B cell (primary cell): Measurements from ENCODE around the gene G6PC3. TPM values are rescaled to one million over a fixed set of nuclear protein-coding genes. Genes with fewer than 3 reads are reported as not detected.

Source experiments
- ATAC-seq: fragments of 200-7000 bp; cut with Tn5 transposase; one replicate; pipeline ENCODE4 v1.10.0; 2021; ENCODE audit warnings: low read depth, mild to moderate bottlenecking, moderate number of reproducible peaks, moderate library complexity
- CTCF ChIA-PET: fragments of 350-600 bp; sonication (Branson Sonifier 250); formaldehyde crosslinking; loops from one replicate; lab custom pipeline; 2021; ENCODE audit warnings: antibody characterized with exemption, inconsistent platforms; lab: Charles Lee
- POLR2A ChIA-PET: fragments of 350-600 bp; sonication (Branson Sonifier 250); formaldehyde crosslinking; loops from one replicate; lab custom pipeline; 2021; ENCODE audit warnings: antibody characterized with exemption; lab: Charles Lee
- DNase-seq: peaks from one replicate; pipeline ENCODE4 v3.0.0; 2013
- H2AFZ ChIP-seq: 2 replicates; pipeline ENCODE4 v1.6.1; 2012; ENCODE audit warnings: mild to moderate bottlenecking, low read depth, low read length; ENCODE audit not compliant: insufficient read depth, poor library complexity, severe bottlenecking
- H3K27ac ChIP-seq, 2 donors: 1 replicate in 1 of 2; 2 replicates in 1 of 2; pipeline ENCODE4 v1.5.1; 2012 to 2013; ENCODE audit warnings: low read length in 2 of 2, mild to moderate bottlenecking in 2 of 2, moderate library complexity in 1 of 2
- H3K27me3 ChIP-seq, 4 experiments: fragments of 200-600 bp in 1 of 4; sonication (generic) in 1 of 4; replicated peaks in 1 of 4; 1 replicate in 2 of 4; 2 replicates in 2 of 4; pipeline versions ENCODE4 v1.6.1 to v1.7.0; 2013 to 2016; ENCODE audit warnings: low read length in 3 of 4, mild to moderate bottlenecking in 2 of 4, mixed read lengths in 1 of 4, moderate library complexity in 1 of 4; ENCODE audit not compliant: insufficient read depth in 4 of 4, control insufficient read depth in 3 of 4; ENCODE audit errors: control extremely low read depth in 1 of 4
- H3K36me3 ChIP-seq, 2 experiments: replicated peaks in 1 of 2; 1 replicate in 1 of 2; 2 replicates in 1 of 2; pipeline versions ENCODE4 v1.6.1 to v1.7.1; 2013; ENCODE audit warnings: low read length in 1 of 2; ENCODE audit not compliant: insufficient read depth in 2 of 2, control insufficient read depth in 1 of 2; ENCODE audit errors: control extremely low read depth in 1 of 2, extremely low read depth in 1 of 2
- H3K4me1 ChIP-seq, 2 donors: fragments of 200-600 bp in 1 of 2; sonication (generic) in 1 of 2; 1 replicate in 1 of 2; 2 replicates in 1 of 2; pipeline versions ENCODE4 v1.5.1 to v1.6.1; 2013 to 2017; ENCODE audit warnings: low read length in 2 of 2; ENCODE audit not compliant: control insufficient read depth in 2 of 2, insufficient read depth in 2 of 2
- H3K4me2 ChIP-seq: replicated peaks from 2 replicates; pipeline ENCODE3; 2012; ENCODE audit warnings: mild to moderate bottlenecking, low read depth, low read length; ENCODE audit not compliant: poor library complexity, severe bottlenecking
- H3K4me3 ChIP-seq, 5 experiments: fragments of 200-600 bp in 1 of 5; sonication (generic) in 1 of 5; 1 replicate in 3 of 5; 2 replicates in 2 of 5; pipeline versions ENCODE4 v1.5.1 to v1.7.0; 2011 to 2016; ENCODE audit warnings: low read length in 4 of 5, mild to moderate bottlenecking in 4 of 5, low read depth in 2 of 5, control low read depth in 1 of 5, moderate library complexity in 1 of 5; ENCODE audit not compliant: insufficient read depth in 1 of 5; ENCODE audit errors: control extremely low read depth in 1 of 5, extremely low read depth in 1 of 5
- H3K79me2 ChIP-seq: fragments of 200-600 bp; sonication (generic); one replicate; pipeline ENCODE4 v1.6.0; 2016; ENCODE audit warnings: low read length; ENCODE audit not compliant: control insufficient read depth, insufficient read depth
- H3K9ac ChIP-seq: fragments of 200-600 bp; sonication (generic); 2 replicates; pipeline ENCODE4 v1.6.1; 2017; ENCODE audit warnings: mild to moderate bottlenecking, low read length, moderate library complexity
- H3K9me3 ChIP-seq, 3 donors: one replicate each; pipeline versions ENCODE4 v1.6.1 to v1.7.1; 2013; ENCODE audit warnings: low read length in 2 of 3; ENCODE audit not compliant: control insufficient read depth in 2 of 3, insufficient read depth in 1 of 3; ENCODE audit errors: control extremely low read depth in 1 of 3
- H4K20me1 ChIP-seq: 2 replicates; pipeline ENCODE4 v1.6.0; 2012; ENCODE audit warnings: mild to moderate bottlenecking, low read length; ENCODE audit not compliant: insufficient read depth, control insufficient read depth, poor library complexity, severe bottlenecking
- H3K27ac Mint-ChIP-seq: one replicate; pipeline ENCODE4 v1.8.0; 2021; ENCODE audit warnings: mixed read lengths
- H3K27me3 Mint-ChIP-seq: one replicate; pipeline ENCODE4 v1.8.0; 2021; ENCODE audit warnings: mixed read lengths
- H3K4me1 Mint-ChIP-seq: one replicate; pipeline ENCODE4 v1.8.0; 2021; ENCODE audit warnings: mixed read lengths
- H3K4me3 Mint-ChIP-seq: one replicate; pipeline ENCODE4 v1.8.0; 2021; ENCODE audit warnings: mixed read lengths
- H3K9me3 Mint-ChIP-seq: one replicate; pipeline ENCODE4 v1.8.0; 2022; ENCODE audit warnings: mixed read lengths; ENCODE audit not compliant: insufficient read depth
- CTCF ChIP-seq: fragments of 200-600 bp; IDR thresholded peaks from one replicate; pipeline ENCODE4 v1.8.0; 2022; ENCODE audit warnings: antibody characterized with exemption, mild to moderate bottlenecking
- EZH2 ChIP-seq: IDR thresholded peaks from 2 replicates; pipeline ENCODE4 v1.6.1; 2012; ENCODE audit warnings: borderline replicate concordance, low read depth, mild to moderate bottlenecking, moderate library complexity, low read length; ENCODE audit not compliant: insufficient read depth, poor library complexity, severe bottlenecking
- WGBS: methylation state at CpG from one replicate; pipeline ENCODE4 v1.1.5; 2013; ENCODE audit warnings: missing lambda C conversion rate; ENCODE audit not compliant: insufficient coverage; 5-methylcytosine and 5-hydroxymethylcytosine counted together
- intact Hi-C: fragments of 100-400 bp; cut with micrococcal nuclease; formaldehyde crosslinking; loops from one replicate; pipeline ENCODE4 v1.10.0; 2022
- polyA plus RNA-seq: library from polyadenylated mRNA; depleted of rRNA; stranded (reverse); fragments of >200 nt; gene quantifications from 2 replicates; pipeline ENCODE4 v1.2.3, GENCODE V29; 2012
- total RNA-seq, 2 donors: library from RNA; stranded (reverse); fragments of 120-200 nt in 1 of 2; gene quantifications; 1 replicate in 1 of 2; 2 replicates in 1 of 2; pipeline versions ENCODE4 v1.2.3 to v1.2.4, GENCODE V29; 2013 to 2022

The G6PC3 gene
- total and polyA plus RNA-seq, 2 donors (not counting 1 experiment from before 2014, with no cell fraction given): 24.3 to 28.5 TPM

- CTCF ChIA-PET: interaction anchor here (1.0 kb wide), 2 partner anchors 11 to 13 kb away, joined by 3 read pairs; no protein-coding TSS in a partner anchor
- H3K4me1 Mint-ChIP-seq: peaks cover 9% of the 10 kb centered on the region
Observed at GRCh38 chr17:44029736-44030135, 40.8 kb upstream of the G6PC3 start.

GRCh38 chr17:44030482-44030881, 40.1 kb upstream of the G6PC3 start:
- Histone ChIP-seq H3K9me3 (no peaks in the 10 kb centered on the region), H3K36me3 (peaks cover 0 to 17% of the 10 kb centered on the region in 2 experiments), H3K79me2 (no peaks in the 10 kb centered on the region), H3K9ac (no peak overlapping the region), H3K4me3 (no peak overlapping the region), H3K27ac (no peak overlapping the region), H2AFZ (no peak overlapping the region), H3K4me2 (no peak overlapping the region), H3K4me1 (peaks cover 6% of the 10 kb centered on the region in 2 donors), H4K20me1 (no peaks in the 10 kb centered on the region), H3K27me3 (no peaks in the 10 kb centered on the region)
- ATAC-seq (no peak), DNase-seq (no peak)
- peaks cover 9% of the 10 kb centered on the region for H3K4me1 Mint-ChIP-seq
- POLR2A ChIA-PET: no interaction called here
- no peak for TF ChIP-seq CTCF
- TF ChIP-seq EZH2: no peak
- no peaks in the 10 kb centered on the region for H3K9me3 Mint-ChIP-seq
- WGBS: 100% methylated on average over 1 of the region's 3 CpGs
- no peak overlapping the region for H3K4me3 Mint-ChIP-seq
- CTCF ChIA-PET: interaction anchor here (1.0 to 2.4 kb wide), 2 partner anchors 11 to 12 kb away, joined by 3 to 8 read pairs; no protein-coding TSS in a partner anchor
- intact Hi-C loops: no loop called here
- no peaks in the 10 kb centered on the region for H3K27me3 Mint-ChIP-seq
- no peak overlapping the region for H3K27ac Mint-ChIP-seq

More at GRCh38 chr17:44029736-44030135, 40.8 kb upstream of the G6PC3 start:
- no peak overlapping the region for H3K4me3 Mint-ChIP-seq
- no peaks in the 10 kb centered on the region for H3K9me3 ChIP-seq
- peaks cover 0 to 17% of the 10 kb centered on the region in 2 experiments for H3K36me3 ChIP-seq
- no peaks in the 10 kb centered on the region for H3K27me3 ChIP-seq
- no peak overlapping the region for H3K27ac ChIP-seq
- intact Hi-C loops: no loop called here
- POLR2A ChIA-PET: no interaction called here
- no peak overlapping the region for H3K9ac ChIP-seq
- no peaks in the 10 kb centered on the region for H3K9me3 Mint-ChIP-seq
- no peaks in the 10 kb centered on the region for H4K20me1 ChIP-seq
- 94% methylated on average over 5 of the region's 5 CpGs for WGBS
- DNase-seq (no peak), ATAC-seq (no peak)
- H3K4me2 ChIP-seq: no peak overlapping the region
- no peak overlapping the region for H3K4me3 ChIP-seq
- TF ChIP-seq CTCF (no peak), EZH2 (no peak)
- H3K27me3 Mint-ChIP-seq: no peaks in the 10 kb centered on the region
- H3K27ac Mint-ChIP-seq: no peak overlapping the region
- H3K79me2 ChIP-seq: no peaks in the 10 kb centered on the region
- peaks cover 6% of the 10 kb centered on the region in 2 donors for H3K4me1 ChIP-seq
- H2AFZ ChIP-seq: no peak overlapping the region
